GM11168 (cell line): ENCODE results near the gene NUDT5.
"Not testable (repeated sequence)": the region's sequence is repeated elsewhere in the genome, so short reads cannot be mapped to it uniquely, and the experiment has no call there.

Experiments
- in situ Hi-C: fragments of 300-500 bp; cut with MboI; formaldehyde crosslinking; loops from one replicate; pipeline ENCODE4 v1.12.0; 2022; ENCODE audit warnings: low sequenced_read_pairs; ENCODE audit not compliant: unreplicated experiment

NUDT5 gene

DNA sequence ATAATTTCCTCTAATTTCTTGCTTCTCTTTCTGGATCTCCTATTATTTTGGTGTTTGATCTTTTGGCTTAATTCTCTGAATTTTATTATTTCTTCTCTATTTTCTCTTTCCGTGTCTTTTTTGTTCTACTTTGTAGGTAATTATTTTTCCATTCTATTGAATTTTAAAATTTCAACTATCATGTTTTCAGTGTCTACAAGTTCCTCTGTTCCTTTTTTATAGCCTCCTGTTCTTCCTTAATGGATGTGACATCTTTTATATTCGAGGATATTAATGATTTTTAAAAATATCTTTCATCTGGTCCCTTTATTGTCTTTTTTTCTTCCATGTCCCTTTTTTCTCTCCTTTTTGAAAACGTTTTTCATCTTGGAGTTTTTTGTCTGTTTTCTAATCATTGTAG, 11.4 kb upstream of the NUDT5 start:
- in situ Hi-C loops, result no loop called here

DNA sequence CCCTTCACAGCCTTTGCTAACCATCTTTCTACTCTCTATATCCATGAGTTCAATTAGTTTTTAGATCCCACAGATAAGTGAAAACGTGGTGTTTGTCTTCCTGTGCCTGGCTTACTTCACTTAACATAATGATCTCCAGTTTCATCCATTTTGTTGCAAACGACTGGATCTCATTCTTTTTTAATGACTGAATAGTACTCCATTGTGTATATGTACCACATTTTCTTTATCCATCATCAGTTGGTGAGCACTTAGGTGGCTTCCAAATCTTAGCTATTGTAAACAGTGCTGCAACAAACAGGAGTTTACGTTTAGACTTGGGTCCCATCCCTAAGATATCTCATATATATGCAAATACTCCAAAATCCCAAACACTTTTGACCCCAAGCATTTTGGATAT, 9.4 kb upstream of the NUDT5 start:
- in situ Hi-C loops, result no loop called here

DNA sequence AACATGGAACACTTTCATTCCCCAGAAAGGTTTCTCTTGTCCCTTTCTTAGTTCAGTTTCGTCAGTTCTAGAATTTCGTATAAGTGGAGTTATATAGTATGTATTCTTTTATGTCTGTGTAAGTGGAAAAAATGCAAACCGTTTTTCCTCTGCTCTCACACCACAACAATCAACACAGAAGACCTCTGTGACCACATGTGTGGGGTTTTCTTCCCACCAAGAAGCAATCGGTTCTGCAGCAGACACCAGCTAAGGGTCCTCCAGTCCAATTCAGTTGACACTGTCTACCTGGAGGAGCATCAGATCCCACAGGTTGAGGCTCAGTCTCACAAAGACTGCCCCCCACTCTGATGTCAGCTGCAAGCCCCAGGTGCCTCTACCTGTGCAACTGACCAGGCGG, 6.5 kb upstream of the NUDT5 start:
- in situ Hi-C loops, result no loop called here

DNA sequence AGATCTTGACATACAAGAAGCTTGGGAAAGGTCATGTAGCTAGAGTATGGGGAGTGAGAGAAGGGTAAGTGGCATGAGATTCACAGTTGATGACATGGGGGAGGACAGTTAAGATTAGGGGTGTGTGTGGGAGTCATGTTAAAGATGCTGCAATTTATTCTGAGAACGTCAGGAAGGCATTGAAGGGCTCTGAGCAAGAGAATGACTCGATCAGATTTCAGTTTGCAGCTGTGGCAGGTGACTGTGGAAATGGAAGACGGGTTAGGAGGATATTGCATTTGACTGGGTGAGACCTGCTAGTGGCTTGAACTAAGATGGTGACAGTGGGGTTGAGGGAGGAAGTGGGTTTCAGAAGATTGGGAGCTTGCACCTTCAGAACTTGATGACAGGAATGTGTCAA, 5.9 kb upstream of the NUDT5 start:
- in situ Hi-C loops, result no loop called here

DNA sequence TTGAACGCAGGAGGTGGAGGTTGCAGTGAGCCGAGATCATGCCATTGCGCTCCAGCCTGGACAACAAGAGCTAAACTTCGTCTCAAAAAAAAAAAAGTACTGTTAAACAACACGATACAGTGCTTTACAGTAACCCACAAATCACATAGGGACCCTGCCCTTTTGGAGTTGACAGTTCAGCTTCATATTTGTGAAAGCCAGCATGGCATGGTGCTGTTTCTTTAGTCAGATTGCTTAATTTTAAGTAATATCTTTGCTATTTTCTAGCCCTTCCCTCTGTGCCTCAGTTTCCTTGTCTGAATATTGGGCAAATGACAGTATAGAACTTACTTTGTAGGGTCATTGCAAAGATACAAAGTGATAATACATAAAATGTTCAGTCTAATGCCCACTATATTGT, 5.2 kb upstream of the NUDT5 start:
- in situ Hi-C loops, result no loop called here

DNA sequence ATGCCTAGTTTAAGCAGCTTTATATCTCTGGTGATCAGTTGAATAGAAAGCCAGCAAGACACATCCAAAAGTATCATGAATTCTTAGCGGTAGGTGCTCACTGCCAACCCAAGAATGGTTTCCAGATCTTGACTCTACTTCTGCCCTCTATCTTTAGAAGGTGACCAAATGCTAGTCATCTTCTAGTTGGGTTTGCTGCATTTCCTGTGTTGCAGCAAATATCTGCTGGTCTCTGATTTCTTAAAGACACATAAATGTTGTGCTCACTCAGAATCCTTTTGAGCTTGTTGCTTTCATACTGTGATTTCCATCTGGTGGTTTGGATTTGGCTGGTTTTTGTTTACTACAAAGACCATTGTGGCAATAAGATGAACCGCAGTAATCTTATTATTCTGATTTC, 2.5 kb upstream of the NUDT5 start:
- in situ Hi-C loops, result no loop called here

DNA sequence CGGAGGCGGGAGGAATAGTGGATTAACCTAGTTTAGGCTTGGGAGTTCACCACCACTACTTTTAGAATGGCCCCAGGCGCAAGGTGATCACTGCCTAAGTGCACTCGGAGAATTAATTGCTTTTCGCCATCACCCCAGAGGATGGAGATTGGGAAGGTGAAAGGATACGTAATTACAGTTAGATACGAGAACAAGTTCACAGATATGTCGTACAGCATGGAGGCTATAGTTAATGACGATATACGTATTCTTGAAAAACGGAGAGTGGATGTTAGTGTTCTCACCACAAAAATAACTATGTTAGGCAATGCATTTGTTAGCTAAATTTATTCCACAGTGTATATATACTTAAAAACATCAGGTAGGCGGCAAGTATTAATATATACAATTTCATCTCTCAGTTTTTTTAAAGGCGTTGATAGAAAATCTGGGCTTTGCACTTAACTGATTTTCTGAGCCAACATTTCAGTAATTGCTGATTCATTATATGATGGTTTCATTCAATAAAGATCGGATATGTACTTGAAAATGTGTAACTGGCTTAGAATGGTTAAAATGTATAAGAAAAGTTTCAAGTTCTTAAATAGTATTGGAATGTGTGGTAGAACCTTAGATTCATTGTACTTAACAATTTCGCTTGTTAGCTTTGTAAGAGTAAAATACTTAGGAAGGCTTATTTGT, 980 bp upstream of the NUDT5 start:
- in situ Hi-C loops, result no loop called here

DNA sequence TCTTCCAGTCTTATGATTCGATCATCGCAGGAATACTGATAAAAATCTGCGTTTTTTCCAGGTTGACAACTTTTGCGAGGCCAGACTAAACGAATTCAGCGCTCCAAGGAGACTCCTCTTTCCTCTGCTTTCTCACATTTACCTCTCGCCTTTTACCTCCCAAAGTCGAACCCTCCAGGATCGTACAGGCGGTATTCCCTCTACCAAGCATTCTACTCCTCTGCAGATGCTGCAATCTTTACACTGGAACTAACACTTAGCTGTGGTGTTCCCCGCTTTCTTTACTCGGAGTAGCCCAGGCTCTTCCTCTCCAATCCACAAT, 449 bp downstream of the NUDT5 start:
- in situ Hi-C loops, result no loop called here

DNA sequence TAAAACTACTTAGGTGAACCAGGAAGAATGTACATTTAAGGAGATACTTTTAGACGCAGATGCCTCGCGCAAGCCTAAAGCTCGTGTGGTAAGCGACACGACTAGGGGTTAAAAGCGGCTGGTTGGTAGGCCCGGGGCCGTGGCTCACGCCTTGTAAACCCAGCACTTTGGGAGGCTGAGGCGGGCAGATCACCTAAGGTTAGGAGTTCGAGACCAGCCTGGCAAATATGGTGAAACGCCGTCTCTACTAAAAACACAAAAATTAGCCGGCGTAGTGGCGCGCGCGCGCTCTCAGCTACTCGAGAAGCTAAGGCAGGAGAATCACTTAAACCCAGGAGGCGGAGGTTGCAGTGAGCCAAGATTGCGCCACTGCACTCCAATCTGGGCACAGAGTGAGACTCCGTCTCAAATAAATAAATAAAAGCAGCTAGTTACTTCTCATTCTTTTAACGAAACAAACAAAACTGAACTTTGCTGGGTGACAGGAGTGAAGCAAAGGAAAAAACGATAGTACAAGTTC, 879 bp downstream of the NUDT5 start:
- in situ Hi-C loops, result no loop called here

DNA sequence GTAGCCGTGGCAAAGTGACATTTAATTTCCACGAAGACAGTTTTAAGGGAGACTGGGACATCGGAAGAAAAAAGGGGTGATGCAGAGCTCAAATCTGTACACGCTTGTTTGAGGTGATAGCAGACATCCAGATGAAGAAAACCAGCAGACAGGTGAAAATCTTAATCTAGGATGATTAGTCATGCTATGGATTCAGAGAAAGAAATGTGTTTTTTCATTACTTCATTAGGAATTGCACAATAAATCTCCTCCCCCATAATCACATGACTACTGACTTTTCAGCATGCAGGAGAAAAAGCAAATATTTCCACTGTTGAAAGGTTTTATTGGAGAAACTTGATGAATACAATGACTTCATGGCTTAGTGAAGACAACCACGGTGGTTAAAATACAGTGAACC, 2.5 kb downstream of the NUDT5 start:
- in situ Hi-C loops, result no loop called here

DNA sequence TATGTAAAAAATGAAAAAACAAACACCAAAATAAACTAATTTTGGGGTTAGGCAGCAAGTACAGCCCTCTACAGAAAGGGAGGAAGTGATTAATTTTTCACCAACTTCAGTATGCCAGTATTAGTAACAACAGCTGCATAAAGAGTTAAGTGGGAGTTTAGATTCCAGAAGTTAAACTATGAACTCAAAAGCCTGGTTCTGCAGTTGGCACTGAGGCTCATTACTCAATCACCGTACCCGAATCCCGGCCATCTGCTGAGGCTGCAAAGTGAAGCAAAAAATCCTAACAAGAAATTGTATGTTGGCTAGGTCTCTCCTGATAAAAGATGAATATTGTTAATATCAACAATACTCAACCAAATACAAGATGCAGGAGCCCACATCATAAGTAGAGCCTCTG, 4.0 kb downstream of the NUDT5 start:
- in situ Hi-C loops, result no loop called here

DNA sequence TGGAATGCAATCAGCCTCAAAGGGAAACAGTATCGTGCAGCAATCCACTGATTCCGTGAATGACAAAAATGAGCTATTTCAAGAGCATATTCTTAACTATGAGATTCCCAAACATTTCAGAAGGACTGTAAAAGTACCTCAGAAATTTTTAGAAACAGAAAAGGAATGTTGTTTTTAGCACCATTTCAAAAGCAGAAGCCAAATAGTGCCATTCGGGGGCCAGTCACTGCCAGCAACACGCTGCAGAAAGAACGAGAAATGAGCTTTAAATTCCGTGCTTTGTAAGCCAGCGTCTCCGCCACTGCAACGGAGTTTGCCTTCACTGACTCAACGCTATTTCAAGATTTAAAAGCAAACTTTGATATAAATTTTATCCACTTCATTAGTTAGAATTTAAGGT, 6.3 kb downstream of the NUDT5 start:
- in situ Hi-C loops, result no loop called here

DNA sequence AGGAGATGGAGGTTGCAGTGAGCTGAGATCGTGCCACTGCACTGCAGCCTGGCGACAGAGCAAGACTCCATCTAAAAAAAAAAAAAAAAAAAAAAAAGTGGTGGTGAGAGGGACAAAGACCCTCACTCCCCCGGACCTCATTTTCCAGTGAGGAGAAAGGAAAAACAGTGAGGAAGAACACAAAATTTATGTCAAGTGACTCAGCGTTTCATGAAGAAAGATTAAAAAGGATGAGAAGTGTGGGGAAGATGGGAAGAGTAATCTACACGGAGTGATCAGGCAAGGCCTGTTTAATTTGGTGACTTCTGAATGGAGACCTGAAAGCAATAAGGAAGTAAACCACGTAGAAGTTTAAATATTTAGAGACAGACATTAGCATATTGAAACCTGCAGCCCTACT, 7.0 kb downstream of the NUDT5 start:
- in situ Hi-C loops, result no loop called here

DNA sequence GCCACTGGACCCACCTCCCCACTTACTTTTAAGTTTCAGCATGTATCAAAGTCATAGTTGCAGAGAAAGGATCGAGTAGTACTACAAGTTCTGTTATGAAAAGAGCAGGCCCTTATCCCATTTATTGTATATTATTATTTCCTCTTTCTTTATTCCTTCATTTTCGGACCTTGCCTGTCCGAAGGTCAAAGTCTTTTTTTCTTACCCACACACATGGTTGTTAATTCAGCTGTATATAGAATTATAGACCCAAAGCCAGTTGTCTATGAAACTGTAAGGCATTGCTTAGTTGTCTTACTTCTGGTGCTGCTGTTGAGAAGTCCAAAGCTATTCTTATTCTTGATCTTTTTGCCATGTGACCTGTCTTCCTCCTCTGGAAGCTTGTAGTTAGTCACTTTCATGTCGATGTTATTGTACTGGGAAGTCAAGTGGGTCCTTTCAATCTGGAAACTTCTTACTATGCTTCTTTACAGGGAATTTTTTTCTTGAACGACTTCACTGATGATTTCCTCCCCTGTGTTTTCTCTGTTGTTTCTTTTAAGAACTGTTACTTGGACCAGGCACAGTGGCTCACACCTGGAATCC, 8.3 kb downstream of the NUDT5 start:
- in situ Hi-C loops, result no loop called here

DNA sequence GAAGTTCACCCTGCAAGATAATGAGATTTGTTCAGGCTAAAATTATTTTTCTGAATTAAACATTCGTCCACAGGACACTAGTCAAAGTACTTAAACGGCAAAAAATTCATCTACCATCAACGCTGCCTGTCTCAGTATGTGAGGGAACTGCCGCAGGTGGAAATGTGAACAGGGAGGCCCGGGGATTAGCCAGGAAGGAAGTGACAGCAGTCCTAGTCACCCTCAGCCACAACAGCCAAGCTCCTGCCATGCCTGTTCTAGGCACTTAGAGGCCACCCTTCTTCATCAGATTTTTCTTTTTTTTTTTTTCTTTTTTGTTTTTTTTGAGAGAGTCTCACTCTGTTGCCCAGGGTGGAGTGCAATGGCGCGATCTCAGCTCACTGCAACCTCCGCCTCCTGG, 9.4 kb downstream of the NUDT5 start:
- in situ Hi-C loops, result no loop called here

DNA sequence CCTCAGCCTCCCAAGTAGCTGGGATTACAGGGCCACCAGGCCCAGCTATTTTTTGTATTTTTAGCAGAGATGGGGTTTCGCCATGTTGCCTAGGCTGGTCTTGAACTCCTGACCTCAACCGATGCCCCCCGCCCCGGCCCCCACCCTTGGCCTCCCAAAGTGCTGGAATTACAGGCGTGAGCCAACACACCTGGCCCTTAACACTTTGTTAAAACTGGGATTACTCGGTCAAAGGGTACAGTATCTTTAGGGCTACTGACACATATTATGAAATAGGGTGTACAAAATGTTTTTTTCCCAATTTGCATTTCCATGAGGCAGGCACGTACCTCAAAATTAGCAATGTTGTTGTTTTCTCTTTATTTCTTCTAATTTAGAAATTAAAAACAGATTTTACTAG, 11.5 kb downstream of the NUDT5 start:
- in situ Hi-C loops, result no loop called here

DNA sequence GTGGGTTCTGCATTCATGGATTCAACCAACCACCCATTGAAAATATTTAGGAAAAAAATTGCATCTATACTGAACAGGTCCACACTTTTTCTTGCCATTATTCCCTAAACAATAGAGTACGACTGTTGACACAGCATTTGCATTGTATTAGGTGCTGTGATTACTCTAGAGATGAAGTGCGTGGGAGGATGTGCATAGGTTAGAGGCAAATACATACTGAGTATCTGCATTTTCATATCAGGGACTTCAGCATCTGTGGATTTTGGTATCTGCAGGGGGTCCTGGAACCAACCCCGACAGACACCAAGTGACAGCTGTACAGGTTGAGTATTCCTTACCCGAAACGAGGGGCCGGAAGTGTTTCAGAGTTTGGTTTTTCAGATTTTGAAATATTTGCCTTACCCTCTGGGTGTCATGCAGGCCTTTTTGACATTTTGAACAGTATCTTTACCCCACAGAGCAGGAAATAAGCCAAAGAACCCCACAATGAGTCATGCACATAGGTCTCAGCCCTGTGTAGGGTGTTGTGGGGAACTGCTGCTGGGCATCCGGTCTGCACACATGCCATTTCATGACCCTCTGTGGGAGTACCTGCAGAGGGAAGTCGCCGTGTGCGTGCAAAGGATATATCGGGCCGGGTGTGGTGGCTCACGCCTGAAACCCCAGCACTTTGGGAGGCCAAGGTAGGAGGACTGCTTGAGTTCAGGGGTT, 14.5 kb downstream of the NUDT5 start:
- in situ Hi-C loops, result no loop called here

DNA sequence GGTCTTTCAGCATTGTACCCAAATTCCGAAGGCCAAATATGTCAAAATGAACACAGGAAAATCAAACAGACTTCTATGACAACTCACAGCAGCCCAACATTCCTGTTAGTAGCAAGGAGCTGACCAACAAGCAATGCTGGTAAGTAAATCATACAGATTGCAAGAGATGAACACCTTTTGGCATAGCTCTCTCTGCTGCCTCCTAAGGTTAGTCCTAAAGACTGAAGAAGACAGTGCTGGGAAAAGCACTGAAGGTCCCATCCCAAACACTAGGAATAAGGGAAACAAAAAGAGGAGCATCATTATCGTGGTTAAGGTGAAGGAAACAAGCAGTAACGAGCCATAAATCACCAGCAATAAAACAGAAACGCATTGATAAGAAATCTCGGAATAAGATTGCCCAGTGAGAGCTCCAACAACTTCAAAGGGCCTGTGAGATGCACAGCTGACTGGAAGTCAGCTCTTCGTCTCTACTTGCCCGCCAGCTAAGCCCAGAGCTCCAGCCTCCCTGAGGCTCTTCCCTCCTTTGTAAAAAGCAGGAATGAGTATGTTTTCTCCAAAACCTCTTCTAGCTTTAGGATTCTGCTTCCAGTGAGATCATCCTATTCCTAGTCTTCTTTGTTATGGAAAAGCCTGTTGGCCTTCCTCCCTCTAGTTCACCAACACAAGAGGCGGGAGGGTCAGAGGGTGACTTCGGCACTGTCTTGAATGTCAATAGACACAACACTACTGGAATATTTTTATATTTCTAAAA, 15.3 kb downstream of the NUDT5 start:
- in situ Hi-C loops, result no loop called here

DNA sequence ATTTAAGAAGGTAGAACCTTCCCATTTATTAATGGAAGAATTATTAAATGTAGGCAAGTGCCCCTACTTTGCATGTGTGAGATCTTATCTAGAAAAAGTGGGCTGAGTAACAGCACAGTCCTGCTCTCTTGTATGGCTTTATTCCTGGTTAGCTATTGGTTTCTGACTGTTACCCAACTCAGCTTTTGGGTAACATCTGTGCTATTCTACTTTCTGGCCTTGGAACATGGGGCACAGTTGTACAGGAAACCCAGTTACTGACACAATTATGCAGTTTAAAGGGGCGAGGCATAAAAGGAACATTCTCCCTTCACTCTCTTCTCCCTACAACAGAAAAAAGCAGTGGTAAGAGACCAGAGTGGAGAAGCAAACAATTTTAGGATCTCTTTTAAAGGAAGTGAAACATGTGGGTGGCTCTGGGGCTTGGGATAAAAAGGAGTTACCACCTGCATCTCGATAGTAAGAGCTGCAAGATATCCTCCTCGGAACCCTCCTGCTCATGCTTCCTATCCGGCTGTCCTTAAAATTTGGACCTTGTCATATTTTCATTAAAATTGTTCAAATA, 16.0 kb downstream of the NUDT5 start:
- in situ Hi-C loops, result no loop called here

DNA sequence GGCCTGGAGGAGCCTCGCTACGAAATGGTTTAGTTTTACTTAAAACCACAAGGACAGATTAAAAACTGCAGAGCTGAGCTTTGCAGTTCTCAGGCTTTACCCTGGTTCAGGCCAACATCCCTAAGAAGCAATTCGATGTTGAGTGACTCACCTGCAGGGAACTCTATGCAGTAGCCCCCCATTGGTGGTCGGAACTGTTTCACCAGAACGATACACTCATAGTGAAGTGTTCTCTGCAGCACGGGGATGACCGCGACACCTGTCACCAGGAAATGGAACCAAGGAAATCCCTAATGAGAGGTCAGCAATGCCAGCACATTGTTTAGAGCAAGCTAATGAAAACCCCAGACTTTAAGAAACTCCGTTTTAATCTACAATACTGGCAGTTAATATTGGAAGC, 18.0 kb downstream of the NUDT5 start:
- in situ Hi-C loops, result no loop called here

DNA sequence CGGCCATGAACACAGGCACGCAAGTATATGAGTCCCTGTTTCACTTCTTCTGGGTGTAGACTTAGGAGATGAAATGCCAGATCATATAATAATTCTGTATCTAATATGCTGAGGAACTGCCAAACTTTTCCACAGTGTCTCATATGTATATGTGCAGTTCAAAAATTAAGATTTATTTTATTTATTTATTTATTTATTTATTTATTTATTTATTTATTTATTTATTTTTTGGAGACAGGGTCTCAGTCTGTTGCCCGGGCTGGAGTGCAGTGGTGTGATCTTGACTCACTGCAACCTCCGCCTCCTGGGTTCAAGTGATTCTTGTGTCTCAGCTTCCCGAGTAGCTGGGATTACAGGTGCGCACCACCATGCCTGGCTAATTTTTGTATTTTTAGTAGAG, 24.2 kb downstream of the NUDT5 start:
- in situ Hi-C loops, result not testable (repeated sequence)
